Skeletal muscle tissue (tissue), 4 donors: ENCODE measurements around the gene HAVCR1. TPM values are rescaled to one million over a fixed set of nuclear protein-coding genes. Genes with fewer than 3 reads are reported as not detected.
"Not testable (repeated sequence)": the region's sequence is repeated elsewhere in the genome, so short reads cannot be mapped to it uniquely, and the experiment has no call there.

ENCODE experiments used
- H3K27ac ChIP-seq: one replicate; pipeline ENCODE4 v1.7.0; 2013; ENCODE audit warnings: mild to moderate bottlenecking, low read depth, low read length, inconsistent platforms
- H3K27me3 ChIP-seq, 3 donors: one replicate each; pipeline ENCODE4 v1.7.0; 2013; ENCODE audit warnings: low read length in 3 of 3; ENCODE audit not compliant: control insufficient read depth in 3 of 3, insufficient read depth in 3 of 3
- H3K36me3 ChIP-seq, 3 donors: one replicate each; pipeline ENCODE4 v1.7.0; 2013; ENCODE audit warnings: low read length in 3 of 3; ENCODE audit not compliant: control insufficient read depth in 3 of 3, insufficient read depth in 3 of 3
- H3K4me1 ChIP-seq, 3 donors: one replicate each; pipeline ENCODE4 v1.7.0; 2013; ENCODE audit warnings: low read length in 3 of 3, mild to moderate bottlenecking in 3 of 3; ENCODE audit not compliant: control insufficient read depth in 3 of 3, insufficient read depth in 3 of 3
- H3K4me3 ChIP-seq, 3 donors: one replicate each; pipeline ENCODE4 v1.7.0; 2013; ENCODE audit warnings: low read length in 3 of 3
- H3K9ac ChIP-seq, 3 donors: one replicate each; pipeline ENCODE4 v1.7.0; 2013; ENCODE audit warnings: low read length in 3 of 3, mild to moderate bottlenecking in 3 of 3, moderate library complexity in 2 of 3, low read depth in 1 of 3
- H3K9me3 ChIP-seq, 3 donors: one replicate each; pipeline ENCODE4 v1.7.0; 2013; ENCODE audit warnings: low read length in 3 of 3; ENCODE audit not compliant: control insufficient read depth in 3 of 3
- total RNA-seq: library from RNA; depleted of rRNA; stranded (reverse); fragments of >200 nt; gene quantifications from one replicate; pipeline ENCODE4 v1.2.3, GENCODE V29; 2014
- donor health status: Osteomylitis.

Gene HAVCR1
- total RNA-seq, 1 donor from 2014 or later = 0.52 TPM

GRCh38 chr5:157069949-157070348 is 11.0 kb upstream of the HAVCR1 start:
- H3K9ac ChIP-seq = no peak overlapping the region
- no peaks in the 10 kb centered on the region for H3K4me1 ChIP-seq
- no peak overlapping the region for H3K27ac ChIP-seq
- no peaks in the 10 kb centered on the region for H3K9me3 ChIP-seq
- H3K4me3 ChIP-seq = no peak overlapping the region
- H3K36me3 ChIP-seq = no peaks in the 10 kb centered on the region
- no peaks in the 10 kb centered on the region for H3K27me3 ChIP-seq

DNA sequence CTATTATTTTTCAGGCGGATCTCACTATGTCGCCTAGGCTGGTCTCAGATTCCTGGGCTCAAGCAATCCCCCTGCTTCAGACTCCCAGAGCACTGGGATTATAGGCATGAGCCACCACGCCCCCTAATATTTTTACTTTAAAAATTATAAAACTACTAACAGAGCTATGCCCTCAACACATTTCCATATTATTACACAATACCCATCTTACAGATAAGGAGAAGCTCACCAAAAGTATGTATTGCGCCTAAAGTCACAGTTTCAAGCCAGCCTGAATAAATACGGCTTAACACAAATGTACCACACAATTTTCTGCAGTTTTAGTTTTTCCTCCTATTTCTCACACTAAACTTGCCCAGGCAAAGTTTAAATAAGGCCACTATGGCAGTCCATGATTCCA is 9.9 kb upstream of the HAVCR1 start:
- Histone ChIP-seq H3K9ac (no peak overlapping the region), H3K4me3 (no peak overlapping the region), H3K27ac (no peak overlapping the region), H3K27me3 (no peaks in the 10 kb centered on the region), H3K4me1 (no peaks in the 10 kb centered on the region), H3K36me3 (no peaks in the 10 kb centered on the region), H3K9me3 (no peaks in the 10 kb centered on the region)

- H3K27ac ChIP-seq = no peak overlapping the region
- no peak overlapping the region for H3K9ac ChIP-seq
- no peaks in the 10 kb centered on the region for H3K27me3 ChIP-seq
- H3K4me3 ChIP-seq = no peak overlapping the region
- no peaks in the 10 kb centered on the region for H3K4me1 ChIP-seq
- no peaks in the 10 kb centered on the region for H3K36me3 ChIP-seq
- H3K9me3 ChIP-seq = no peaks in the 10 kb centered on the region
Measured at GRCh38 chr5:157068339-157068738, 9.4 kb upstream of the HAVCR1 start.

GRCh38 chr5:157067005-157067404 is 8.1 kb upstream of the HAVCR1 start:
- Histone ChIP-seq H3K36me3 (no peaks in the 10 kb centered on the region), H3K4me1 (no peaks in the 10 kb centered on the region), H3K9me3 (no peaks in the 10 kb centered on the region), H3K27ac (no peak overlapping the region), H3K27me3 (no peaks in the 10 kb centered on the region), H3K4me3 (no peak overlapping the region), H3K9ac (no peak overlapping the region)

DNA sequence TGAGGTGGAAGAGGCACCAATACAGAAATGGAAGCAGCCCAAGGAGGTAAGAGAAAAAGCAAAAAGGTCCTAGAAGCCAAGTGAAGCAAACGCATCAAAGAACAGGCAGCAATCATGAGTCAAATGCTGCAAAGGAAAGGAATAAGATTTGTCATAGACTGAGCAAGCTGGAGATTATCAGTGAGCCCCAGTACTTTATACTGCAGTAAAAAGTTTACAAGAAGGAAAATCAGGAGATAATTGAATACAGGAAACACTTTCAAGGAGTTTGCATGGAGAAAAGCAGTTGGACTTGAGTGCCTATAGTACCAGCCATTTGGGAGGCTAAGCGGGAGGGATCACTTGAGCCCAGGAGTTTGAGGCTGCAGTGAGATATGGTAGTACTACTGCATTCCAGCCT is 7.2 kb upstream of the HAVCR1 start:
- Histone ChIP-seq H3K9me3 (no peaks in the 10 kb centered on the region), H3K4me1 (no peaks in the 10 kb centered on the region), H3K27me3 (no peaks in the 10 kb centered on the region), H3K27ac (no peak overlapping the region), H3K36me3 (no peaks in the 10 kb centered on the region), H3K4me3 (no peak overlapping the region), H3K9ac (no peak overlapping the region)

DNA sequence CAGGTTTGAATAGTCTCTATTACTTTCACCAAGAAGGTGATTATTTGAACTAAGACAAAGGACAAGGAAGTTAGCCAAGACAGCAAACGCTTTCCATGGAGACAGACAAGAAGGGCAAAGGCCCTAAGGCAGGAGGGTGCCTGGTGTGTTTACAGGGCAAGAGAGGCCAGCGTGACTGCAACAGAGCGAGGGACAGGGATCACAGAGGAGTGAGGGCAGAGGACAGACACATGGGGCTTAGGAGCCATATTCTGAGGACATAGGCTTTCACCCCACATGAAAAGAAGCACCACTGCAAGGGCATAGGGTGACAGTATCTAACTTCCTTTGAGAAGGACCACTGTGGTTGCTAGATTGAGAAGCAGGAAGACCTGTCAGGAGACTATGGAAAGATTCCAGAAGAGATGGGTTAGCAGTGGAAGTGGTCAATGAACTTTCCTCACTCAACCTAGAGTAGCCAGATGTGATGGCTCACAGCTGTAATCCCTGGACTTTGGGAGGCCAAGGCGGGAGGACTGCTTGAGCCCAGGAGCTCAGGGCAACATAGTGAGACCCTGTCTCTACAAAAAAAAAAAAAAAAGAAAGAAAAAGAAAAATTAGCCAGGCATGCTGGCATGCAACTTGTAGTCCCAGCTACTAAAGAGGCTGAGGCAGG is 5.0 kb upstream of the HAVCR1 start:
- Histone ChIP-seq H3K9ac (no peak overlapping the region), H3K4me1 (no peaks in the 10 kb centered on the region), H3K27me3 (no peaks in the 10 kb centered on the region), H3K9me3 (no peaks in the 10 kb centered on the region), H3K4me3 (no peak overlapping the region), H3K27ac (no peak overlapping the region), H3K36me3 (no peaks in the 10 kb centered on the region)

GRCh38 chr5:157059891-157060290 is 975 bp upstream of the HAVCR1 start:
- Histone ChIP-seq H3K27ac (no peak overlapping the region), H3K4me1 (no peaks in the 10 kb centered on the region), H3K4me3 (no peak overlapping the region), H3K9ac (no peak overlapping the region), H3K9me3 (no peaks in the 10 kb centered on the region), H3K36me3 (no peaks in the 10 kb centered on the region), H3K27me3 (no peaks in the 10 kb centered on the region)

GRCh38 chr5:157057459-157058370 is 1.2 kb downstream of the HAVCR1 start:
- H3K27ac ChIP-seq = no peak overlapping the region
- H3K27me3 ChIP-seq = no peaks in the 10 kb centered on the region
- H3K9ac ChIP-seq = no peak overlapping the region
- H3K4me1 ChIP-seq = no peaks in the 10 kb centered on the region
- no peaks in the 10 kb centered on the region for H3K36me3 ChIP-seq
- H3K4me3 ChIP-seq = no peak overlapping the region
- H3K9me3 ChIP-seq = no peaks in the 10 kb centered on the region

DNA sequence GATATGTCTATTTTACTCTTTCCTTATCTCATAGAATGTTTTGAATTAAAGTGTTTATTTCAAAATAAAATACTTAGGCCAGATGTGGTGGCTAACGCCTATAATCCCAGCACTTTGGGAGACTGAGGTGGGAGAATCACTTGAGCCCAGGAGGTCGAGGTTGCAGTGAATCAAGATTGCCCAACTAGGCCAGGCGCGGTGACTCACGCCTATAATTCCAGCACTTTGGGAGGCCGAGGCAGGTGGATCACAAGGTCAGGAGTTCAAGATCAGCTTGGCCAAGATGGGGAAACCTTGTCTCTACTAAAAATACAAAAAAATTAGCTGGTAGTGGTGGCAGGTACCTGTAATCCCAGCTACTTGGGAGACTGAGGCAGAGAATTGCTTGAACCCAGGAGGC is 2.1 kb downstream of the HAVCR1 start:
- not testable (repeated sequence) for H3K9me3 ChIP-seq, H3K4me1 ChIP-seq, H3K27me3 ChIP-seq, H3K9ac ChIP-seq, H3K36me3 ChIP-seq, H3K27ac ChIP-seq, H3K4me3 ChIP-seq

DNA sequence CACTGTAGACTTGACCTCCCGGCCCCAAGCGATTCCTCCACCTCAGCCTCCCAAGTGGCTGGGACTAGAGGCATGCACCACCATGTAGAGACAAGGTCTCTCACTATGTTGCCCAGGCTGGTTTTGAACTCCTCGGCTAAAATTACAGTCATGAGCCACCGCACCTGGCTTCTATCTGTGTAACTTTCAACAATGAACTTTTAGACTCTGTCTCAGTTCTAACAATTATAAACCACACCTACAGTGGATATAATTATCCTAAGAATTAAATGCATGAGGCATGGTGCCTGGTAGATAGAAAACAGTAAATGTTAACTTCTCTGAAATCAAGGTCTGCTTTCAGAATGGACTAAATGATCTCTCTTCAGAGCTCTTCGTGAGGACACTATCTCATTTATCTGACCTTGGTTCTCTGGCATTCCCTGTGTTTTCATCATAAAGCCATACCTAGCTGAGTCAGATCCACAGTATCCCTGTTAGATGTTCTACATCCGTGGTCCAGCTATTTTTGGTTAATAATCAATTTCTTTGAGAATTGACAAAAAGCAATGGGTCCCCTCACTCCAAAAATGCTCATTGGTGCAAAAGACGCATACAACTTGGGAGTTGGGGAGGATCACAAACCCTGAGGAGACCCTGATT is 7.2 kb downstream of the HAVCR1 start:
- Histone ChIP-seq H3K4me1 (no peaks in the 10 kb centered on the region), H3K36me3 (no peaks in the 10 kb centered on the region), H3K27me3 (no peaks in the 10 kb centered on the region), H3K27ac (no peak overlapping the region), H3K4me3 (no peak overlapping the region), H3K9me3 (no peaks in the 10 kb centered on the region), H3K9ac (no peak overlapping the region)
